ENCODE measurements around the gene CDA. TPM values are rescaled to one million over a fixed set of nuclear protein-coding genes. Genes with fewer than 3 reads are reported as not detected.

The CDA gene
- total RNA-seq, 2 experiments from 2014 or later, result 0.38 to 0.50 TPM

- Mint-ChIP-seq H3K27ac (no peak overlapping the region), H3K36me3 (ENCODE audit: low read depth) (no peaks in the 10 kb centered on the region), H3K4me3 (no peak overlapping the region), H3K4me1 (ENCODE audit: low read depth) (no peaks in the 10 kb centered on the region), H3K27me3 (peaks cover 17% of the 10 kb centered on the region), H3K9me3 (no peaks in the 10 kb centered on the region)
- Histone ChIP-seq H3K9me3 (ENCODE audit: control insufficient read depth in 1 of 2, insufficient read depth in 1 of 2, low read length in 2 of 2) (no peaks in the 10 kb centered on the region), H3K4me1 (ENCODE audit: insufficient read depth, low read length) (no peaks in the 10 kb centered on the region), H3K36me3 (ENCODE audit: insufficient read depth, low read length) (no peaks in the 10 kb centered on the region), H3K27me3 (ENCODE audit: control insufficient read depth in 1 of 2, insufficient read depth in 2 of 2, low read length in 2 of 2) (no peaks in the 10 kb centered on the region), H3K4me3 (ENCODE audit: low read length) (no peak overlapping the region), H3K27ac (ENCODE audit: low read depth in 1 of 2, low read length in 2 of 2) (no peak overlapping the region)
- intact Hi-C loops (cut with DNase I, micrococcal nuclease), result no loop called here
- DNase-seq, result no peak
- POLR2A ChIA-PET, result no interaction called here
- CTCF ChIA-PET, result no interaction called here
- TF ChIP-seq CTCF (IDR thresholded peaks at IDR 0.05), result no peak
- no peak for ATAC-seq (ENCODE audit: poor library complexity)
Measured at GRCh38 chr1:20600156-20600555, 11.3 kb downstream of the CDA start.

DNA sequence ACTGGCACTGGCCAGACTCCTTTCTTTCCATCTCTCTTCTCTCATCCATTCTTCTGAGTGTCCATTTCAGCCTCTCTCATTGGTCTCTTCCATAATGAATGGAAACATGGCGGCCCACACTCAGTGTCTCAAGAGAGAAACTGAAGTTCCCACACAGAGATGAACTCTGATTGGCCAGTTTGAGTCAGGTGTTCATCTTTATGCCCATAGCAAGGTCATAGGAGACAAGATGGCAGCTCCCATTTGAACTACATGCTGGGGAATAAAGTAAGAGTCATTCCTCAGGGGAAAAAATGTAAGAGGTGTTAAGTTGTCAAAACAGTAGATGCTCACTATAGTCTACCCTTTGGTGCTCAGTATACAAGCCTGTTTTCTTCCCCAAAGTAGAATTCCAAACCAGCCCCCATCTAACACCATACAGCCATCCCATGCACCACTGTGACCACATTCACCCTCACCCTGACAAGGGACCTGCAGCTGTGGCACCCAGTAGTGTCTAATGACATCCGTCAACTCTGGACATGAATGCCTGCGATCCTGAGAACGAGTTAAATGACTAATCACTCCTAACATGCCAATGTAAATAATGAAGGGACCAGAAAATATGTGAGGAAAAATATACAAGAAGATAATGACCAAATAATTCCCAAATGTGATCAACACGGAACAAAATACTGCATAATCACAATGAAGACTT lies 12.4 kb downstream of the CDA start:
- H3K4me1 ChIP-seq (ENCODE audit: insufficient read depth, low read length), result no peaks in the 10 kb centered on the region
- DNase-seq, result no peak
- H3K36me3 Mint-ChIP-seq (ENCODE audit: low read depth), result no peaks in the 10 kb centered on the region

DNA sequence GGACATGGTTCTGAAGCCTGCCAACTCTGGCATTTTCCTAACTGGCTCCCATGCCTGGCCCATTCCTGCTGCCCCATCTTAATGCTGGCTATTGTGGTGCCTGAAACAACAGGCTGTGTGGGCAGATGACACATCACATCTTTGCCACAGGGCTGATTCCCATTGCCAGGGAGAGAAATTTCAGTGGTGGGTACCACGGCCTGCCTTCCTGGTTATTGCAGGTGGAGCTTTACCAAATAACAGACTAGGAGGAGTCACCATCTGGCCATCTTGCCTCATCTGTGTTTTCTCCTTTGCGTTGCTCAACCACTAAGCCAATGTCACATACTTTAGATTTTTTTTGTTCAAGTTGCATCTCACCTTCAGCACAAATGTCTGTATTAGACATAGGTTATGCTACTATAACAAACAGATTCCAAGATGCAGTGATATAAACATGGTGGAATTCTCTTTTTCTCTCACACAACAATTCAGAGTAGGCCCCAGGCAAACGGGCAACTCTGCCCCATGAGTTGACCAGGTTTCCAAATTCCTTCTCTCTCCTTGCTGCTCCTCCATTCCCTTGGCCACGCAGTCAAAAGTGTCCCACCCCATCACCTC lies 14.1 kb downstream of the CDA start:
- Mint-ChIP-seq H3K27ac (no peak overlapping the region), H3K4me3 (no peak overlapping the region), H3K27me3 (peaks cover 21% of the 10 kb centered on the region), H3K36me3 (ENCODE audit: low read depth) (no peaks in the 10 kb centered on the region), H3K9me3 (no peaks in the 10 kb centered on the region), H3K4me1 (ENCODE audit: low read depth) (no peaks in the 10 kb centered on the region)
- CTCF ChIA-PET, result no interaction called here
- intact Hi-C loops (cut with DNase I, micrococcal nuclease), result no loop called here
- Histone ChIP-seq H3K27ac (ENCODE audit: low read depth in 1 of 2, low read length in 2 of 2) (no peak overlapping the region), H3K4me3 (ENCODE audit: low read length) (no peak overlapping the region), H3K36me3 (ENCODE audit: insufficient read depth, low read length) (no peaks in the 10 kb centered on the region), H3K9me3 (ENCODE audit: control insufficient read depth in 1 of 2, insufficient read depth in 1 of 2, low read length in 2 of 2) (no peaks in the 10 kb centered on the region), H3K4me1 (ENCODE audit: insufficient read depth, low read length) (no peaks in the 10 kb centered on the region), H3K27me3 (ENCODE audit: control insufficient read depth in 1 of 2, insufficient read depth in 2 of 2, low read length in 2 of 2) (no peaks in the 10 kb centered on the region)
- no peak for DNase-seq
- no peak for ATAC-seq (ENCODE audit: poor library complexity)
- no peak for TF ChIP-seq CTCF (IDR thresholded peaks at IDR 0.05)
- POLR2A ChIA-PET, result no interaction called here

More for the DNA sequence above, 12.4 kb downstream of the CDA start:
- POLR2A ChIA-PET, result no interaction called here
- Mint-ChIP-seq H3K4me3 (no peak overlapping the region), H3K27ac (no peak overlapping the region), H3K4me1 (ENCODE audit: low read depth) (no peaks in the 10 kb centered on the region), H3K27me3 (peaks cover 17% of the 10 kb centered on the region), H3K9me3 (no peaks in the 10 kb centered on the region)
- no peaks in the 10 kb centered on the region for H3K27me3 ChIP-seq (ENCODE audit: control insufficient read depth in 1 of 2, insufficient read depth in 2 of 2, low read length in 2 of 2)
- CTCF ChIA-PET, result no interaction called here
- intact Hi-C loops (cut with DNase I, micrococcal nuclease), result no loop called here
- no peak for TF ChIP-seq CTCF (IDR thresholded peaks at IDR 0.05)
- no peaks in the 10 kb centered on the region for H3K36me3 ChIP-seq (ENCODE audit: insufficient read depth, low read length)
- H3K9me3 ChIP-seq (ENCODE audit: control insufficient read depth in 1 of 2, insufficient read depth in 1 of 2, low read length in 2 of 2), result no peaks in the 10 kb centered on the region
- no peak overlapping the region for H3K27ac ChIP-seq (ENCODE audit: low read depth in 1 of 2, low read length in 2 of 2)
- no peak for ATAC-seq (ENCODE audit: poor library complexity)
- H3K4me3 ChIP-seq (ENCODE audit: low read length), result no peak overlapping the region
